GM12878 (cell line): ENCODE results near the gene TNFSF11. TPM values are rescaled to one million over a fixed set of nuclear protein-coding genes. Genes with fewer than 3 reads are reported as not detected.

ENCODE experiments used
- ATAC-seq: fragments of 200-7000 bp; cut with Tn5 transposase; 3 replicates; pipeline ENCODE4 v1.9.1; 2020; ENCODE audit warnings: mild to moderate bottlenecking, moderate library complexity
- Bru-seq: library from RNA; stranded (reverse); fragments of 400-500 nt; gene quantifications from one replicate; lab custom pipeline; 2021; lab: Mats Ljungman, UMichigan
- BruChase-seq, 2 experiments: library from RNA; stranded (reverse); fragments of 400-500 nt; gene quantifications; one replicate each; lab custom pipeline; 2021; lab: Mats Ljungman, UMichigan
- BruUV-seq: library from RNA; stranded (reverse); fragments of 400-500 nt; replicated peaks from 2 replicates; lab custom pipeline; 2021; lab: Mats Ljungman, UMichigan
- CTCF ChIA-PET: fragments of 300-600 bp; sonication (Branson Sonifier 250); formaldehyde crosslinking; extraction: SDS; loops from one replicate; lab custom pipeline; 2021; ENCODE audit warnings: inconsistent platforms; lab: Yijun Ruan, JAX
- POLR2A ChIA-PET: fragments of 350-600 bp; formaldehyde crosslinking; extraction: SDS; loops from one replicate; lab custom pipeline; 2021; ENCODE audit warnings: inconsistent platforms; lab: Charles Lee
- RAD21 ChIA-PET: fragments of 300-600 bp; sonication (Branson Sonifier 250); formaldehyde crosslinking; loops from one replicate; lab custom pipeline; 2023; ENCODE audit warnings: antibody characterized with exemption; ENCODE audit not compliant: unreplicated experiment; lab: Charles Lee
- SMC1A ChIA-PET: fragments of 300-600 bp; sonication (Branson Sonifier 250); formaldehyde crosslinking; loops from one replicate; lab custom pipeline; 2023; ENCODE audit not compliant: unreplicated experiment, uncharacterized antibody; lab: Charles Lee
- DNase-seq: peaks from one replicate; pipeline ENCODE4 v3.0.0-alpha.2; 2011; ENCODE audit warnings: low read depth, low spot score
- FAIRE-seq: peaks from 3 replicates; lab custom pipeline; 2011; peaks lifted over from hg19 to GRCh38; lab: Jason Lieb, UNC
- H2AFZ ChIP-seq: 2 replicates; pipeline ENCODE4 v1.6.0; 2011; ENCODE audit warnings: low read depth, low read length, control low read depth; ENCODE audit not compliant: control insufficient read depth
- H3K27ac ChIP-seq: 2 replicates; pipeline ENCODE4 v1.5.1; 2011; ENCODE audit warnings: control low read depth; ENCODE audit not compliant: control insufficient read depth, insufficient read depth
- H3K27me3 ChIP-seq, 2 experiments: replicated peaks in 1 of 2; 2 replicates each; pipeline versions ENCODE4 v1.6.0 to v1.6.1; 2011; ENCODE audit warnings: low read length in 1 of 2; ENCODE audit not compliant: control insufficient read depth in 2 of 2, insufficient read depth in 2 of 2
- H3K36me3 ChIP-seq, 2 experiments: 2 replicates each; pipeline ENCODE4 v1.5.1; 2011; ENCODE audit warnings: low read length in 1 of 2; ENCODE audit not compliant: control insufficient read depth in 2 of 2, insufficient read depth in 2 of 2
- H3K4me1 ChIP-seq: 2 replicates; pipeline ENCODE4 v1.6.1; 2011; ENCODE audit warnings: mild to moderate bottlenecking, low read length, moderate library complexity, mixed read lengths; ENCODE audit not compliant: control insufficient read depth, insufficient read depth
- H3K4me2 ChIP-seq: 2 replicates; pipeline ENCODE4 v1.6.0; 2011; ENCODE audit warnings: control low read depth; ENCODE audit not compliant: control insufficient read depth, insufficient read depth
- H3K4me3 ChIP-seq: fragments of 200-600 bp; sonication (generic); 2 replicates; pipeline ENCODE4 v1.5.1; 2016
- H3K79me2 ChIP-seq: 2 replicates; pipeline ENCODE4 v1.6.0; 2011; ENCODE audit warnings: low read length; ENCODE audit not compliant: control insufficient read depth, insufficient read depth
- H3K9ac ChIP-seq: 2 replicates; pipeline ENCODE4 v1.8.0; 2011; ENCODE audit warnings: low read length, control low read depth, mixed read lengths; ENCODE audit not compliant: control insufficient read depth, insufficient read depth
- H3K9me3 ChIP-seq: replicated peaks from 3 replicates; pipeline ENCODE4 v1.5.1; 2011; ENCODE audit warnings: mild to moderate bottlenecking, low read length; ENCODE audit not compliant: control insufficient read depth, insufficient read depth
- H4K20me1 ChIP-seq: 2 replicates; pipeline ENCODE4 v1.6.0; 2011; ENCODE audit not compliant: control insufficient read depth, insufficient read depth
- POLR2A ChIP-seq: IDR thresholded peaks from 2 replicates; pipeline ENCODE4 v1.6.1; 2011; ENCODE audit warnings: low read depth, mild to moderate bottlenecking, low read length
- RUNX3 ChIP-seq: IDR thresholded peaks from 2 replicates; pipeline ENCODE4 v1.6.1; 2012; ENCODE audit warnings: low read length, inconsistent platforms
- STAT3 ChIP-seq: IDR thresholded peaks from 2 replicates; pipeline ENCODE4 v1.6.1; 2011; ENCODE audit warnings: low read depth, low read length, improper control_type of control experiment
- WGBS: methylation state at CpG from one replicate; pipeline ENCODE4 v1.1.6; 2016; ENCODE audit warnings: low lambda C conversion rate; ENCODE audit not compliant: insufficient replicate concordance, insufficient coverage; ENCODE audit errors: missing lambda C conversion rate; 5-methylcytosine and 5-hydroxymethylcytosine counted together
- in situ Hi-C: fragments of 300-500 bp; cut with MboI; formaldehyde crosslinking; loops from 9 replicates; pipeline ENCODE4 v1.14.3; 2018; ENCODE audit warnings: mixed read lengths
- intact Hi-C: fragments of 100-400 bp; cut with micrococcal nuclease; formaldehyde crosslinking; loops from one replicate; pipeline ENCODE4 v1.14.2; 2022; ENCODE audit not compliant: unreplicated experiment
- long read RNA-seq, 2 experiments: library from polyadenylated mRNA; unstranded; transcript quantifications; one replicate each; pipeline ENCODE4 v2.0.0, GENCODE V29; 2019 to 2020
- polyA minus RNA-seq, 3 experiments: library from RNA; depleted of rRNA, polyadenylated mRNA; stranded (reverse); fragments of >200 nt; gene quantifications; 2 replicates each; pipeline ENCODE4 v1.2.3, GENCODE V29; 2011
- polyA plus RNA-seq, 11 experiments: library from polyadenylated mRNA; depleted of rRNA in 4 of 11; unstranded in 6 of 11; stranded (reverse) in 5 of 11; fragments of >200 nt; fragmentation: Nextera tagmentation in 4 of 11; fragmentation: Illumina TruSeq in 1 of 11; extraction: Ambion mirVana in 4 of 11; extraction: Trizol in 1 of 11; gene quantifications; 1 replicate in 1 of 11; 2 replicates in 10 of 11; pipeline versions ENCODE4 v1.2.1 to v1.2.3, GENCODE V29; 2011 to 2016; ENCODE audit warnings: inconsistent platforms in 2 of 11, missing spikeins in 2 of 11, low read depth in 1 of 11
- total RNA-seq, 4 experiments: library from RNA; depleted of rRNA in 3 of 4; stranded (reverse); fragments of >200 nt in 3 of 4; fragmentation: Illumina TruSeq in 1 of 4; extraction: Trizol in 1 of 4; gene quantifications; 2 replicates each; pipeline versions ENCODE4 v1.2.1 to v1.2.3, GENCODE V29; 2013 to 2021

Gene TNFSF11
- 0.33 and 1.0 TPM in 2 replicates for total RNA-seq (2013; cell fraction: nucleolus; rRNA removed)
- total RNA-seq (2014; rRNA removed) (11.9 and 15.7 TPM in 2 replicates), total RNA-seq (2014; rRNA removed; fragmentation: Illumina TruSeq; extraction: Trizol) (13.2 and 14.8 TPM in 2 replicates), total RNA-seq (2021) (14.2 and 14.7 TPM in 2 replicates), polyA plus RNA-seq (2011; rRNA removed) (0.86 and 1.2 TPM in 2 replicates), polyA plus RNA-seq (2014; fragmentation: Illumina TruSeq; extraction: Trizol) (13.2 and 23.1 TPM in 2 replicates), polyA plus RNA-seq (2014; fragmentation: Nextera tagmentation; extraction: Ambion mirVana) (1 to 10 TPM; 5.4 to 8.1 TPM), polyA plus RNA-seq (2014; rRNA removed) (13.4 and 13.8 TPM in 2 replicates), polyA plus RNA-seq (2016; fragmentation: Nextera tagmentation; extraction: Ambion mirVana) (1 to 10 TPM; 6.3 to 6.8 TPM), polyA minus RNA-seq (2011; rRNA and poly(A)+ RNA removed) (0.22 and 0.41 TPM in 2 replicates), Bru-seq, nascent RNA (percentile 43 among the genes with signal in this experiment), BruChase-seq, experiment 1, labeled RNA remaining after a 6-hour chase (percentile 28 among the genes with signal in this experiment), BruChase-seq, experiment 2, labeled RNA remaining after a 2-hour chase (percentile 32 among the genes with signal in this experiment)
- 9.6 TPM for polyA plus RNA-seq (2011; ENCODE audit: low read depth)
- polyA plus RNA-seq (2011; cell fraction: cytosol; rRNA removed) = 0.27 and 0.38 TPM in 2 replicates
- 1.2 and 2.1 TPM in 2 replicates for polyA plus RNA-seq (2011; cell fraction: nucleus; rRNA removed)
- polyA plus RNA-seq (2012) = 9.4 and 9.9 TPM in 2 replicates
- not detected in 2 replicates for polyA minus RNA-seq (2011; cell fraction: cytosol; rRNA and poly(A)+ RNA removed)
- 0.36 and 0.38 TPM in 2 replicates for polyA minus RNA-seq (2011; cell fraction: nucleus; rRNA and poly(A)+ RNA removed)
- long read RNA-seq, experiment 1, partial matches to known transcripts = 0 of 1 reads
- long read RNA-seq, experiment 1, other reads (novel, unspliced or antisense) = 1 of 1 reads
- long read RNA-seq, experiment 2, partial matches to known transcripts = 2 of 9 reads
- long read RNA-seq, experiment 2, other reads (novel, unspliced or antisense) = 6 of 9 reads

- H2AFZ ChIP-seq = peak within 1 kb of the TSS; percentile 74
- peak within 1 kb of the TSS; percentile 71 for H3K9ac ChIP-seq
- no peak for FAIRE-seq
- H4K20me1 ChIP-seq = no peaks in the 10 kb centered on the region
- peak within 1 kb of the TSS; percentile 74 for H3K27ac ChIP-seq
- RAD21 ChIA-PET = no interaction called here
- BruUV-seq = no TSS peak
- WGBS = 32% methylated on average over 36 of the region's 39 CpGs
- peaks cover 4% of the 10 kb centered on the region; the same call in 2 of the 3 replicates for H3K9me3 ChIP-seq
- peaks cover 39% of the 10 kb centered on the region for H3K79me2 ChIP-seq
- POLR2A ChIA-PET = no interaction called here
- in situ Hi-C loops = no loop called here
- CTCF ChIA-PET = interaction anchor here (1.0 kb wide), 1 partner anchor 194 kb away, joined by 3 read pairs; no protein-coding TSS in a partner anchor
- H3K27me3 ChIP-seq = no peaks in the 10 kb centered on the region
- ATAC-seq = peak; percentile 51
- SMC1A ChIA-PET = interaction anchor here (0.6 kb wide), 1 partner anchor 26 kb away, joined by 4 read pairs; no protein-coding TSS in a partner anchor
- H3K36me3 ChIP-seq = no peaks in the 10 kb centered on the region; a peak in 1 of 4 replicates
- H3K4me1 ChIP-seq = peaks cover 4% of the 10 kb centered on the region
- DNase-seq = no peak
- H3K4me3 ChIP-seq = peak within 1 kb of the TSS; percentile 74
- TF ChIP-seq POLR2A = peak; percentile 24; the same call in 1 of the 2 replicates
- 0 out of 2 replicates have a peak, but pooled peaks have one; percentile 12 for TF ChIP-seq RUNX3
- no peak for TF ChIP-seq STAT3
- intact Hi-C loops = no loop called here
- H3K4me2 ChIP-seq = peak within 1 kb of the TSS; percentile 77
Observed at GRCh38 chr13:42574011-42574410, at the start of gene TNFSF11. Gene TNFSF11 (plus strand): TSS chr13:42574152. CDS start chr13:42574304, 152 bp downstream.
